Stimulated activated naive CD8-positive, alpha-beta T cell treated with anti-CD3 and anti-CD28 coated beads, Interleukin-15, Interleukin-2, amounts not matched to agents 100 U/mL and 50 U/mL, for 24 hours (primary cell): ENCODE measurements around the gene LGR4.

ENCODE experiments used
- ATAC-seq: fragments of 150-1000 bp; cut with Tn5 transposase; one replicate; pipeline ENCODE4 v1.10.0; 2021
- DNase-seq: peaks from one replicate; pipeline ENCODE4 v3.0.0; 2021

The LGR4 gene

GRCh38 chr11:27375370-27375769 is 97.2 kb downstream of the LGR4 start:
- ATAC-seq (no peak), DNase-seq (no peak)

- ATAC-seq = no peak
- DNase-seq = no peak
These were observed 98.6 kb downstream of the LGR4 start for GRCh38 chr11:27373856-27374602.

- no peak for DNase-seq
- ATAC-seq = no peak
These were observed 99.2 kb downstream of the LGR4 start for GRCh38 chr11:27373392-27373791.

- DNase-seq = no peak
- no peak for ATAC-seq
These were observed 100.4 kb downstream of the LGR4 start for GRCh38 chr11:27372164-27372563.

- no peak for ATAC-seq
These were observed 101.1 kb downstream of the LGR4 start for GRCh38 chr11:27371489-27371888.

GRCh38 chr11:27370374-27370773 is 102.2 kb downstream of the LGR4 start:
- ATAC-seq (no peak), DNase-seq (no peak)

More at GRCh38 chr11:27371489-27371888, 101.1 kb downstream of the LGR4 start:
- DNase-seq = no peak

GRCh38 chr11:27367881-27368280 is 104.7 kb downstream of the LGR4 start:
- ATAC-seq (no peak), DNase-seq (no peak)

- ATAC-seq (no peak), DNase-seq (no peak)
These were observed 108.9 kb downstream of the LGR4 start for GRCh38 chr11:27363576-27364117.

GRCh38 chr11:27362749-27363575 is 109.6 kb downstream of the LGR4 start, which contains the start of gene CCDC34:
CCDC34 (minus strand) TSS chr11:27363215; CDS start chr11:27363194, 21 bp downstream.
- ATAC-seq (peak; percentile 98), DNase-seq (peak; percentile 92)

GRCh38 chr11:27361649-27362431 is 110.8 kb downstream of the LGR4 start:
- ATAC-seq = no peak
- no peak for DNase-seq

GRCh38 chr11:27358296-27358695 is 114.3 kb downstream of the LGR4 start:
- DNase-seq (no peak), ATAC-seq (no peak)

GRCh38 chr11:27357250-27357649 is 115.3 kb downstream of the LGR4 start:
- ATAC-seq = no peak
- no peak for DNase-seq

GRCh38 chr11:27356624-27357222 is 115.9 kb downstream of the LGR4 start:
- DNase-seq (no peak), ATAC-seq (no peak)

- DNase-seq = no peak
- no peak for ATAC-seq
These were observed 117.0 kb downstream of the LGR4 start for GRCh38 chr11:27355575-27356104.

GRCh38 chr11:27354359-27354965 is 118.1 kb downstream of the LGR4 start:
- no peak for ATAC-seq
- DNase-seq = no peak

GRCh38 chr11:27353593-27354358 is 118.8 kb downstream of the LGR4 start:
- ATAC-seq (no peak), DNase-seq (no peak)

- ATAC-seq (no peak), DNase-seq (no peak)
These were observed 119.8 kb downstream of the LGR4 start for GRCh38 chr11:27352781-27353180.

- no peak for DNase-seq
- no peak for ATAC-seq
These were observed 122.1 kb downstream of the LGR4 start for GRCh38 chr11:27350511-27350910.

GRCh38 chr11:27349919-27350318 is 122.7 kb downstream of the LGR4 start:
- DNase-seq (no peak), ATAC-seq (no peak)

GRCh38 chr11:27348340-27348873 is 124.2 kb downstream of the LGR4 start:
- ATAC-seq (no peak), DNase-seq (no peak)
